Duodenal mucosa (tissue), 2 donors: ENCODE measurements around the gene SH2D3C.

ENCODE experiments used
- H3K27ac ChIP-seq: one replicate; pipeline ENCODE4 v1.7.0; 2013; ENCODE audit warnings: low read depth, low read length
- H3K27me3 ChIP-seq, 2 donors: one replicate each; pipeline ENCODE4 v1.7.0; 2013; ENCODE audit warnings: low read length in 2 of 2, control low read depth in 1 of 2; ENCODE audit not compliant: insufficient read depth in 2 of 2, control insufficient read depth in 1 of 2
- H3K36me3 ChIP-seq, 2 donors: one replicate each; pipeline ENCODE4 v1.7.0; 2013; ENCODE audit warnings: low read length in 2 of 2, control low read depth in 1 of 2; ENCODE audit not compliant: insufficient read depth in 2 of 2, control insufficient read depth in 1 of 2
- H3K4me1 ChIP-seq, 2 donors: one replicate each; pipeline ENCODE4 v1.7.0; 2013; ENCODE audit warnings: low read length in 2 of 2, control low read depth in 1 of 2; ENCODE audit not compliant: insufficient read depth in 2 of 2, control insufficient read depth in 1 of 2
- H3K4me3 ChIP-seq, 2 donors: one replicate each; pipeline ENCODE4 v1.7.0; 2013; ENCODE audit warnings: low read length in 2 of 2, low read depth in 1 of 2
- H3K9ac ChIP-seq, 2 donors: one replicate each; pipeline ENCODE4 v1.7.0; 2013; ENCODE audit warnings: low read length in 2 of 2, low read depth in 1 of 2
- H3K9me3 ChIP-seq, 2 donors: one replicate each; pipeline ENCODE4 v1.7.0; 2013; ENCODE audit warnings: low read length in 2 of 2, control low read depth in 1 of 2; ENCODE audit not compliant: control insufficient read depth in 1 of 2

The SH2D3C gene

DNA sequence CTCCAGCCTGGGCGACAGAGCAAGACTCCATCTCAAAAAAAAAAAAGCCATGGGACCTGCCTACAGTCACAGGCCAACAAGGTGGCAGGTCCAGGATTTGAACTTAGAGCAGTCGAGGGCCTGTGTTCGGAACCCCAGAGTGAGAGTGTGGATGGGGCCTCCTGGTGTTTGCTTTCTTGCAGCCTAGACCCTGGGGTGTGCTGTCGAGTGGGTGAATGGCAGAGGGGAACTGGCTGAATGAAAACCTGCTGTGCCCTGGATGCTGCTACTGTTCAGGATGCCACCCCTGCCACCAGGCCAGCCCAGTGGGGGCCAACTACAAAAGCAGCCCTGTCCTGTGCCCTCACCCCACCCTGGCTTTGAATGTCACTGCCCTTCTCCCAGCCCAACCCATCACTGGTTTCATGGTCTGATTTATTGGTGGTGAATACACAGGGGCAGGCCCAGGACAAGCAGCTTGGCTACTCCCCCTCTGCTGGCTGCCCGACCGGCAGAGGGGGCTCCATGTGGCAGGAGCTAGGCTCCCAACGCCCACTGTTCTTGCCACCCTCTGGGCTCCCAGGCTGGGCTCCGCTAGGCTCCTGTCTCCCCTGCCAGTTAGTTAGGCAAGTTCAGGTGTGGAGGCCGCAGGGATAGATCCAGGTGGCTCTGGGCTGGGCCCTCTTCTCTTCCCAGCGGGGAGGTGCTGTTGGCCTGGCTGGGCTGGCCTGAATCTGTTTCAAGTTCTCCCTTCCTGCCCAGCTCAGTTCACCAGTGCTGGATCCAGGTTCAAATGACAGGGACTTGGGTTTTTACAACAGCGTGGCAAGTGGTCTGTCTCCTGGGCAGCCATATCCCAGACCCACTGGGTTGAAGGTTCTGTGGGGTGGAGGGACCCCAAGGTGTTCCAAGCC lies 36.4 kb upstream of the SH2D3C start:
- Histone ChIP-seq H3K27ac (no peak overlapping the region), H3K9ac (no peak overlapping the region), H3K9me3 (no peaks in the 10 kb centered on the region), H3K4me1 (peaks cover 3% of the 10 kb centered on the region in 2 donors), H3K27me3 (no peaks in the 10 kb centered on the region), H3K36me3 (peaks cover 12 to 64% of the 10 kb centered on the region in 2 donors), H3K4me3 (no peak overlapping the region)

DNA sequence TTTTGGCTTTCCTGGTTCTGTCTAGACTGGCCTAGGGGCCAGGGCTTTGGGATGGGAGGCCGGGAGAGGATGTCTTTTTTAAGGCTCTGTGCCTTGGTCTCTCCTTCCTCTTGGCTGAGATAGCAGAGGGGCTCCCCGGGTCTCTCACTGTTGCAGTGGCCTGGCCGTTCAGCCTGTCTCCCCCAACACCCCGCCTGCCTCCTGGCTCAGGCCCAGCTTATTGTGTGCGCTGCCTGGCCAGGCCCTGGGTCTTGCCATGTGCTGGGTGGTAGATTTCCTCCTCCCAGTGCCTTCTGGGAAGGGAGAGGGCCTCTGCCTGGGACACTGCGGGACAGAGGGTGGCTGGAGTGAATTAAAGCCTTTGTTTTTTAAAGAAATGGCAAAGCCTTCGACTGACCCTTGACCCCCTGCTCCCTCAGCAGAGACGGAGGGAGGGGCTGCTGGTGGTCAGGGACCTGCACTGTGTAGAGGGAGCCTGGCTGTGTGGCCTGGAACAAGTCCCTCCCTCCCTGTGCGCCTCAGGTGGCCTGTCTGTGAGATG lies 35.3 kb upstream of the SH2D3C start:
- Histone ChIP-seq H3K27ac (no peak overlapping the region), H3K36me3 (peaks cover 14 to 57% of the 10 kb centered on the region in 2 donors), H3K4me1 (peaks cover 11% of the 10 kb centered on the region in 2 donors), H3K27me3 (no peaks in the 10 kb centered on the region), H3K9me3 (no peaks in the 10 kb centered on the region), H3K9ac (no peak overlapping the region), H3K4me3 (no peak overlapping the region)

DNA sequence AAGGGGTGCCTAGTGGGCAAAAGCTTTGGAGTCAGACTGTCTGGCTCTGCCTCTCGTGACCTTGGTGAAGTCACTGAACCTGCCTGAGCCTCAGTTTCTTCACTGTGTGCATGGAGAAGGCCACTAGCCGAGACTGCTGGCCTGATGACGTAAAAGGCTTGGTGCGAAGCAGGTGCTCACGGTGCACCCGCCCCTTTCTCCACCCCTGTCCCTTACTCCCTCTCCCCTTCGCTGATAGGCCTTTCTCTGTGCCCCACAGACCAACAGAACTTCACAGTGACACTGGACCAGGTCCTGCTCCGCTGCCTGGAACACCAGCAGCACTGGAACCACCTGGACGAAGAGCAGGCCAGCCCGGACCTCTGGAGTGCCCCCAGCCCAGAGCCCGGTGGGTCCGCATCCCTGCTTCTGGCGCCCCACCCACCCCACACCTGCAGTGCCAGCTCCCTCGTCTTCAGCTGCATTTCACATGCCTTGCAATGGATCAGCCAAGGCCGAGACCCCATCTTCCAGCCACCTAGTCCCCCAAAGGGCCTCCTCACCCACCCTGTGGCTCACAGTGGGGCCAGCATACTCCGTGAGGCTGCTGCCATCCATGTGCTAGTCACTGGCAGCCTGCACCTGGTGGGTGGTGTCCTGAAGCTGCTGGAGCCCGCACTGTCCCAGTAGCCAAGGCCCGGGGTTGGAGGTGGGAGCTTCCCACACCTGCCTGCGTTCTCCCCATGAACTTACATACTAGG lies 34.6 kb upstream of the SH2D3C start:
- no peaks in the 10 kb centered on the region for H3K9me3 ChIP-seq
- peaks cover 11% of the 10 kb centered on the region in 2 donors for H3K4me1 ChIP-seq
- H3K36me3 ChIP-seq, result peaks cover 14 to 57% of the 10 kb centered on the region in 2 donors
- H3K9ac ChIP-seq, result no peak overlapping the region
- no peak overlapping the region for H3K27ac ChIP-seq
- H3K27me3 ChIP-seq, result no peaks in the 10 kb centered on the region
- no peak overlapping the region for H3K4me3 ChIP-seq

DNA sequence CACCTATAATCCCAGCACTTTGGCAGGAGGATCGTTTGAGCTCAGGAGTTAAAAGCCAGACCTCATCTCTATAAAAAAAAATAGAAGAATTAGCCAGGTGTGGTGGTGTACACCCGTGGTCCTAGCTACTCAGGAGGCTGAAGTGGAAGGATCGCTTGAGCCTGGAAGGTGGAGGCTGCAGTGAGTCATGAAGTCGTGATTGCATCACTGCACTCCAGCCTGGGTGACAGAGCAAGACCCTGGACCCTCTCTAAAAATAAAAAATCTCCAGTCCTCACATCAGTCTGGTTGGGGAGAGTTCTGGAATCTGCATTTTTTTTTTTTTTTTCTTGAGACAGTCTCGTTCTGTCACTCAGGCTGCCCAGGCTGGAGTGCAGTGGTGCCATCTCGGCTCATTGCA lies 33.5 kb upstream of the SH2D3C start:
- Histone ChIP-seq H3K9ac (no peak overlapping the region), H3K9me3 (no peaks in the 10 kb centered on the region), H3K36me3 (peaks cover 14 to 59% of the 10 kb centered on the region in 2 donors), H3K27ac (no peak overlapping the region), H3K4me1 (peaks cover 11% of the 10 kb centered on the region in 2 donors), H3K4me3 (no peak overlapping the region), H3K27me3 (no peaks in the 10 kb centered on the region)

DNA sequence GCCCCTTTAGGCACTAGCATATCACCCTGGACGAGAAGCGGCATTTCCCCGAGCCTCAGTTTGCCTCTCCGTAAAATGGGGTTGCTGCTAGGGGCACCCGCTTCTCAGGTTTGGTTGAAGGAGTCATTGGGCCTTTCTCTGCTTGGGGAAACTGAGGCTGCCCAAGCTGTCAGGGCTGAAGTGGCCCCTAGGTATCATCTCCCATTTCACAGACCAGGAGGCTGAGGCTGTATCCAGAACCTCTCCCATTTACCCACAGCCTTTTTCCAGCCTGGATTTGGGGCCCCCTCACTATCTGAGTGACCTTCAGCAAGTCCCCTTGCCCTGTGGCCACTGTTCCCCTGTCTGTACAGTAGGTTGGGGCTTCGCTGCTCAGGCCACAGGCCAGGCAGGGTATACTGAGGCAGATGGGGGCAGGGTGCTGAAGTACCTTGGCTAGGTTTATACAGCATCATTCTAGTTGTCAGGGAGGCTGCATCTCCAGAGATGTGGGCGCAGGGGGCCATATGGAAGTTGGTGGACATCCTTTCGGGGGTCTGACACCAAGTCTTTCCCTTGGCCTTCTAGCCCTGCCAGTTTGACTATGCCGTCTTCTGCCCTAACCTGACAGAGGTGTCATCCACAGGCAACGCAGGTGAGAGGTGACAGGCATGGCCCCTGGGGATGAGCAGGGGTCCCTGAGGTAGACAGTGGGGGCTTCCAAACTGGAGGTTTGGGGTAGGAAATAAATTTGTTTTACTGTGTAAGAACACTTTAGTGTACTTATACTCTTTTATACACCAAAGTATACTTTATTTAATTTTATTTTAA lies 32.1 kb upstream of the SH2D3C start:
- Histone ChIP-seq H3K4me3 (no peak overlapping the region), H3K4me1 (peaks cover 11% of the 10 kb centered on the region in 2 donors), H3K27me3 (no peaks in the 10 kb centered on the region), H3K27ac (no peak overlapping the region), H3K36me3 (peaks cover 14 to 58% of the 10 kb centered on the region in 2 donors), H3K9ac (no peak overlapping the region), H3K9me3 (no peaks in the 10 kb centered on the region)

DNA sequence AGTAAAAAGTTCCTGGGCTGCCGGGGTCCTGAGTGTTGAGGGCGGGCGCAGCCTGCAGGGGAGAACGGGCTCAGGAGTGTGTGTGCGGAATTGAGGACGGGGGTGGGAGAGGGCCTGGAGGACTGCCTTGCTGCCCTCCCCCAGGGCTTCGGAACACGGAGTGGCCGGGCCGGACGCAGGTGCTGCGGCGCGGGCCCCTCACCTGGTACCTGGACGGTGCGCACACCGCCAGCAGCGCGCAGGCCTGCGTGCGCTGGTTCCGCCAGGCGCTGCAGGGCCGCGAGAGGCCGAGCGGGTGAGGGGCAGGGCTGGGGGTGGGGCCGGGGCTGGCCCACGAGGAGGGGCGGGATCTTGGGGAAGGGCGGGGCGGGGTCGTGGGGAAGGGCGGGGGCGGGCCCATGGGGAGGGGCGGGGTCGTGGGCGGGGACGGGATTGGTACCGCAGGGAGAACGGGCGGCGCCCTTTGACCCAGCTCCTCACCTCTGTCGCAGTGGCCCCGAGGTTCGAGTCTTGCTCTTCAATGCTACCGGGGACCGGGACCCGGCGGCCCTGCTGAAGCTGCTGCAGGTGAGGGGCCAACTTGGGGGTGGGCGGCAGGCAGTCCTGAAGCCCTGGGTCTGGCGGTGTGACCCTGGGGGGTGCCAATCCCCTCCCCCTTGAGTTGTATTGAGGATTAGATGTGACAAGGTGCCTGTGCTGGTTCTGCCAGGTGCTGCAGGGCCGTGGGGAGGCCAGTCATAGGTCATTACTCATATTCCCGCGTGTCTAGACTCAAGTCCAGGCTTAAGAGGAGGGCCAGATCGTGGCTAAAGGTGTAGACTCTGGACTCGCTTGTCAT lies 31.3 kb upstream of the SH2D3C start:
- Histone ChIP-seq H3K4me3 (no peak overlapping the region), H3K27ac (no peak overlapping the region), H3K9me3 (no peaks in the 10 kb centered on the region), H3K4me1 (peaks cover 11% of the 10 kb centered on the region in 2 donors), H3K36me3 (peaks cover 14 to 52% of the 10 kb centered on the region in 2 donors), H3K9ac (peak overlapping the region; percentile 39 to 43), H3K27me3 (no peaks in the 10 kb centered on the region)

DNA sequence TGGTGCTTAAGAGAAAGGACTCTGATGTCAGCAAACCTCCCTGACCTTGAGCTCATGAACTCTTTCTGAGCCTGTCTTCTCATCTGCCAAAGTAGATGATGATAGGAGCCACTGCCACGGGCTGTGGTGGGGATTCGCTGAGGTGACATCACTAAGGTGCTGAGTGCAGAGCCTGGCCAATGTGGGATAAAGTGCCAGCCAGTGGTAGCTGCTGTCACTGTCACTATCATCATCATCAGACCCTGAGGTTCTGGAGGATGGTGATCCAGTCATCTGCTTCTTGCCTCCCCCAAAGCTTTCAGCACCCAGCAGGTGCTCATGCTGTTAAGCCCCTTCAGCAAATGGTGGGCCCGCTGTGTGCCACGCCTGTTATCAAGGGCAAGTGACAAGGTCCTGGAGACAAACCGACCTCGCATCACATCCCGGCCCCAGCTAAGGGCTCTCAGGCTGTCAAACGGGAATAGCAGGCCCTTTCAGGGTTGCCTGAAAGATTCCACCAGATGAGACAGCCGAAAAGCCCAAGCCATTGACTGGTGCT lies 30.6 kb upstream of the SH2D3C start:
- no peaks in the 10 kb centered on the region for H3K9me3 ChIP-seq
- H3K9ac ChIP-seq, result peak overlapping the region; percentile 39 to 43
- H3K4me3 ChIP-seq, result no peak overlapping the region
- peaks cover 17 to 18% of the 10 kb centered on the region in 2 donors for H3K4me1 ChIP-seq
- no peaks in the 10 kb centered on the region for H3K27me3 ChIP-seq
- H3K36me3 ChIP-seq, result peaks cover 13 to 47% of the 10 kb centered on the region in 2 donors
- no peak overlapping the region for H3K27ac ChIP-seq

DNA sequence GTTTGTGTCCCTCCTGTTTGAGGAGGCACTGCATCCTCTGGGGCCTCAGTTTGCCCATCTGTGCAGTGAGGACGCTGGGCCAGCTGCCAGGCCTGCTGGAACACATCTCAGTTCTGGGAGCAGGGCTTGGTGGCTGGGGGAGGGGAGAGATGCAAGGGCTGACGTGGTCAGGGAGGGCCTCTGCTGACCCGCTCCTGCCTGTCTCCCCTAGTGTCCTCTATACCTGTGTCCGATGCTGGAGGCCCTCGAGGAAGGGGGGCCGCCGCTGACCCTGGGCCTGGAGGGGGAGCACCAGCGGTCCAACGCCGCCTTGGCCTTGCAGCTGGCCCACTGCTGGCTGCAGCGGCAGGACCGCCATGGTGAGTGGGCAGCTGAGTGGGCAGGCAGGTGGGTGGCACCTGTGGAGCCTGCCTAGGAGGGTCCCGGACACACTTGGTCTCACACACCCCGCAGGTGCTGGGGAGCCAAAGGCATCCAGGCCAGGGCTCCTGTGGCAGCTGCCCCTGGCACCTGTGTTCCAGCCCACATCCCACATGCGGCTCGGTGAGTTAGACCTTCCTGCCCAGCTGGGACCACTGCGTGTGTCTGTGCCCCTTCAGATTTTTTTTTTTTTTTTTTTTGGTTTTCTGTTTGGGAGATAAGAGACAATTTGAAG lies 30.0 kb upstream of the SH2D3C start:
- no peaks in the 10 kb centered on the region for H3K9me3 ChIP-seq
- H3K4me3 ChIP-seq, result no peak overlapping the region
- no peaks in the 10 kb centered on the region for H3K27me3 ChIP-seq
- peaks cover 10 to 41% of the 10 kb centered on the region in 2 donors for H3K36me3 ChIP-seq
- no peak overlapping the region for H3K27ac ChIP-seq
- peaks cover 22 to 24% of the 10 kb centered on the region in 2 donors for H3K4me1 ChIP-seq
- no peak overlapping the region for H3K9ac ChIP-seq
